A673 (cell line): Measurements from ENCODE around the gene MTREX. TPM values are rescaled to one million over a fixed set of nuclear protein-coding genes. Genes with fewer than 3 reads are reported as not detected.

Experiments used
- BruUV-seq: library from RNA; stranded (reverse); fragments of 400-500 nt; replicated peaks from 2 replicates; lab custom pipeline; 2021; lab: Mats Ljungman, UMichigan
- CTCF ChIA-PET: fragments of 300-600 bp; sonication (Branson Sonifier 250); formaldehyde crosslinking; loops from one replicate; lab custom pipeline; 2022; ENCODE audit warnings: antibody characterized with exemption; lab: Charles Lee
- POLR2A ChIA-PET: fragments of 300-600 bp; sonication (Branson Sonifier 250); formaldehyde crosslinking; loops from one replicate; lab custom pipeline; 2022; ENCODE audit warnings: antibody characterized with exemption; ENCODE audit not compliant: low non-redundant PET; lab: Charles Lee
- DNase-seq: peaks from one replicate; pipeline ENCODE4 v3.0.0-alpha.2; 2015; ENCODE audit warnings: low spot score
- H3K27ac ChIP-seq: fragments of 200-600 bp; sonication (generic); 2 replicates; pipeline ENCODE4 v1.5.1; 2016; ENCODE audit warnings: mixed run types, low read depth, mild to moderate bottlenecking, mixed read lengths, antibody characterized with exemption, low read length; ENCODE audit not compliant: poor library complexity, severe bottlenecking
- H3K27me3 ChIP-seq: fragments of 200-600 bp; sonication (generic); replicated peaks from 2 replicates; pipeline ENCODE4 v1.6.1; 2017; ENCODE audit warnings: mixed run types, low read depth, mild to moderate bottlenecking, mixed read lengths, antibody characterized with exemption, low read length; ENCODE audit not compliant: insufficient read depth, poor library complexity
- H3K36me3 ChIP-seq: fragments of 200-600 bp; sonication (generic); 2 replicates; pipeline ENCODE4 v1.6.1; 2016; ENCODE audit warnings: mixed run types, mild to moderate bottlenecking, mixed read lengths, antibody characterized with exemption, low read length; ENCODE audit not compliant: insufficient read depth, poor library complexity, severe bottlenecking
- H3K4me1 ChIP-seq: fragments of 200-600 bp; sonication (generic); 2 replicates; pipeline ENCODE4 v1.6.1; 2017; ENCODE audit warnings: mixed run types, mild to moderate bottlenecking, mixed read lengths, antibody characterized with exemption, low read length; ENCODE audit not compliant: insufficient read depth, poor library complexity, severe bottlenecking
- H3K4me3 ChIP-seq: fragments of 200-600 bp; sonication (generic); 2 replicates; pipeline ENCODE4 v1.5.1; 2016; ENCODE audit warnings: low read depth, mixed run types, mild to moderate bottlenecking, mixed read lengths, low read length; ENCODE audit not compliant: poor library complexity, severe bottlenecking
- H3K9me3 ChIP-seq: fragments of 200-600 bp; sonication (generic); 2 replicates; pipeline ENCODE4 v1.6.1; 2016; ENCODE audit warnings: mixed run types, low read depth, mild to moderate bottlenecking, mixed read lengths, antibody characterized with exemption, low read length; ENCODE audit not compliant: poor library complexity, severe bottlenecking
- EZH2 ChIP-seq: fragments of 200-600 bp; sonication (generic); IDR thresholded peaks from 2 replicates; pipeline ENCODE4 v1.6.1; 2017; ENCODE audit warnings: borderline replicate concordance, low read depth, mild to moderate bottlenecking, mixed read lengths, antibody characterized with exemption, low read length; ENCODE audit not compliant: poor library complexity, severe bottlenecking
- intact Hi-C: fragments of 100-400 bp; cut with micrococcal nuclease; formaldehyde crosslinking; loops from one replicate; pipeline ENCODE4 v1.10.0; 2022; ENCODE audit not compliant: unreplicated experiment
- total RNA-seq: library from RNA; stranded (reverse); gene quantifications from 2 replicates; pipeline ENCODE4 v1.2.3, GENCODE V29; 2021
- TF ChIP-seq, protein P1 (sequence below): fragments of 300-800, 200-600 bp; sonication (generic); conservative IDR thresholded peaks from 2 replicates; pipeline ENCODE4 v1.5.1; 2017; ENCODE audit warnings: low read depth, mild to moderate bottlenecking, antibody characterized with exemption, low read length, moderate library complexity, mixed read lengths

Gene MTREX
- total RNA-seq, 1 experiment from 2014 or later = 135 TPM

- Histone ChIP-seq H3K9me3 (no peaks in the 10 kb centered on the region), H3K27me3 (no peaks in the 10 kb centered on the region), H3K4me1 (no peaks in the 10 kb centered on the region), H3K4me3 (no peak overlapping the region), H3K36me3 (peaks cover 57% of the 10 kb centered on the region), H3K27ac (no peak overlapping the region)
- DNase-seq = no peak
- intact Hi-C loops = no loop called here
- TF ChIP-seq, protein P1, sequence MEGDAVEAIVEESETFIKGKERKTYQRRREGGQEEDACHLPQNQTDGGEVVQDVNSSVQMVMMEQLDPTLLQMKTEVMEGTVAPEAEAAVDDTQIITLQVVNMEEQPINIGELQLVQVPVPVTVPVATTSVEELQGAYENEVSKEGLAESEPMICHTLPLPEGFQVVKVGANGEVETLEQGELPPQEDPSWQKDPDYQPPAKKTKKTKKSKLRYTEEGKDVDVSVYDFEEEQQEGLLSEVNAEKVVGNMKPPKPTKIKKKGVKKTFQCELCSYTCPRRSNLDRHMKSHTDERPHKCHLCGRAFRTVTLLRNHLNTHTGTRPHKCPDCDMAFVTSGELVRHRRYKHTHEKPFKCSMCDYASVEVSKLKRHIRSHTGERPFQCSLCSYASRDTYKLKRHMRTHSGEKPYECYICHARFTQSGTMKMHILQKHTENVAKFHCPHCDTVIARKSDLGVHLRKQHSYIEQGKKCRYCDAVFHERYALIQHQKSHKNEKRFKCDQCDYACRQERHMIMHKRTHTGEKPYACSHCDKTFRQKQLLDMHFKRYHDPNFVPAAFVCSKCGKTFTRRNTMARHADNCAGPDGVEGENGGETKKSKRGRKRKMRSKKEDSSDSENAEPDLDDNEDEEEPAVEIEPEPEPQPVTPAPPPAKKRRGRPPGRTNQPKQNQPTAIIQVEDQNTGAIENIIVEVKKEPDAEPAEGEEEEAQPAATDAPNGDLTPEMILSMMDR = no peak
- TF ChIP-seq EZH2 = no peak
- ChIA-PET CTCF (no interaction called here), POLR2A (no interaction called here)
- BruUV-seq = no TSS peak
Measured at GRCh38 chr5:55278778-55279177, 29.0 kb upstream of the MTREX start.

DNA sequence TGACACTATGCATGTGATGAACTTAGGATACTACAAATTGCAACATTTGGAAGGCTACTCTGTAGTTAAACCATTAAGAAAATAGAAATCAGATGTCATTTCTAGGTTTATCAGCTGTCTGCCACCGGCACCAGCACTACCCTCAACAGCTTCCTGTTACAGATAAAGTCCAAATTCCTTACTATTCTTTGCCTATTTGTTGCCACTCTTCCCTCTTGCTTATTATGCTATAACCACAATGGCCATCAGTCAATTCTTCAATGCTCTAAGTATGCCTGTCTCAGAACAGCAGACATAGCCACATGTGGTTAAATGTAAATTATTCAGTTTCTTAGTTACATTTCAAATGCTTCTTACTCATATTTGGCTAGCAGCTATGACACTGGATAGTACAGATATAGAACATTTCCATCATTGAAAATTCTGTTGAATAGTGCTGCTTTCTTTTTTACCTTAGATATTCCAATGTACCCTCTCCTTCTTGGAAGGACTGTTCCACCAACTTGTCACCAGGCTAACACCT, 21.3 kb upstream of the MTREX start:
- Histone ChIP-seq H3K9me3 (no peaks in the 10 kb centered on the region), H3K36me3 (peaks cover 65% of the 10 kb centered on the region), H3K4me3 (no peak overlapping the region), H3K4me1 (no peaks in the 10 kb centered on the region), H3K27ac (no peak overlapping the region), H3K27me3 (no peaks in the 10 kb centered on the region)
- intact Hi-C loops = no loop called here
- TF ChIP-seq, protein P1 = no peak
- TF ChIP-seq EZH2 = no peak
- DNase-seq = no peak
- ChIA-PET POLR2A (no interaction called here), CTCF (no interaction called here)
- BruUV-seq = no TSS peak

DNA sequence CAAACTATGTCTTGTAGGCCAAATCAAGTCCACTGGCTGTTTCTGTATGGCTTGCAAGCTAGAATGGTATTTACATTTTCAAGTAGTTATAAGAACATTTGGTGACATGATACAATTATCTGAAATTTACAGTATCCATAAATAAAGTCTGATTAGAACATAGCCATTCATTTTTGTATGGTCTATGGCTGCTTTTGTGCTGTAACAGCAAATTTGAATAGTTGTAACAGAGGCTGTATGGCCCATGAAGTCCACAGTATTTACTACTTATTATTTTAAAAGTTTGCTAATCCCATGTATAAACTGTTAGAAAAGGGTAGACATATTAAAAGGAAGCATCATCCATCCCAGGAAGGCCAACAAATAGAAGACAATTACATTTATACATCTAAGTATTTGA, 18.0 kb upstream of the MTREX start:
- no TSS peak for BruUV-seq
- ChIA-PET CTCF (no interaction called here), POLR2A (no interaction called here)
- Histone ChIP-seq H3K27ac (no peak overlapping the region), H3K9me3 (peaks cover 2% of the 10 kb centered on the region), H3K4me1 (no peaks in the 10 kb centered on the region), H3K27me3 (no peaks in the 10 kb centered on the region), H3K36me3 (peaks cover 72% of the 10 kb centered on the region), H3K4me3 (no peak overlapping the region)
- no peak for DNase-seq
- intact Hi-C loops = no loop called here
- TF ChIP-seq EZH2 = no peak
- TF ChIP-seq, protein P1 = no peak
